ENCODE results near the gene BMP6. TPM values are rescaled to one million over a fixed set of nuclear protein-coding genes. Genes with fewer than 3 reads are reported as not detected.

Gene BMP6
- total and polyA plus RNA-seq, 2 of the 8 experiments (the other 6 are each of a cell fraction or from before 2014, with no cell fraction given), result 2.0 to 2.1 TPM

DNA sequence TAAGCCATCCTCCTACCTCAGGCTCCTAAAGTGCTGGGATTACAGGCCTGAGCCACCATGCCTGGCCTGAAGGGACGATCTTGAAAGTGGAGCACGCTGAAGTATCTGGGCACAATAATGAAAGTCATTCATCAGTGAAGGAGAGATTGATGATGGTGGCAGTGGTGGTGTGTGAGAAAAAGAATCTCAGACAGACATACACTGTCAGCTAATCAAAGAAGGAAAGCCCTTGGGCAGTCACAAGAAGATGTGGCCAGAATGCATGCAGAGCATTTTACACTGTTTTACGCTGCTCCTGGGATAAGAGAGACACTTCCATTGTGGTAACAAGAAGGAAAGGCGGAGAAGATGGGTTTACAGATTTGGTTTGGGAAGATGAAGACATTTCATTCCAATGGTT lies 20.4 kb upstream of the BMP6 start:
- Histone ChIP-seq H3K4ac (replicated peaks; ENCODE audit: insufficient read length, low read depth, low read length) (no peak overlapping the region), H3K4me1 (replicated peaks in 1 of 4; ENCODE audit: control insufficient read depth in 3 of 4, insufficient read depth in 4 of 4, low read length in 3 of 4) (no peaks in the 10 kb centered on the region), H3K56ac (replicated peaks; ENCODE audit: insufficient read length, low read depth, low read length) (no peak overlapping the region), H3K27me3 (replicated peaks in 1 of 4; ENCODE audit: control insufficient read depth in 3 of 4, extremely low read depth in 1 of 4, insufficient read depth in 3 of 4, low read length in 3 of 4) (no peaks in the 10 kb centered on the region), H4K8ac (ENCODE audit: extremely low read depth, insufficient read depth, low read length) (no peak overlapping the region), H3K79me1 (ENCODE audit: low read depth, low read length) (no peaks in the 10 kb centered on the region), H3K18ac (ENCODE audit: extremely low read depth, low read length) (no peak overlapping the region), H4K91ac (replicated peaks; ENCODE audit: insufficient read length, low read length) (no peak overlapping the region), H2BK12ac (ENCODE audit: low read depth, low read length) (no peak overlapping the region), H3K4me3 (ENCODE audit: extremely low read depth in 1 of 4, insufficient read depth in 2 of 4, low read depth in 3 of 4, low read length in 4 of 4) (no peak overlapping the region), H2BK20ac (ENCODE audit: low read length) (no peak overlapping the region), H3K4me2 (ENCODE audit: insufficient read depth in 1 of 2, low read depth in 2 of 2, low read length in 2 of 2) (no peak overlapping the region), H3K23me2 (ENCODE audit: low read depth, low read length) (no peaks in the 10 kb centered on the region), H2BK15ac (ENCODE audit: low read length) (no peak overlapping the region), H3K9me3 (ENCODE audit: insufficient read depth in 2 of 2, low read depth in 1 of 2, low read length in 1 of 2) (no peaks in the 10 kb centered on the region), H2BK120ac (replicated peaks; ENCODE audit: low read depth, low read length) (no peak overlapping the region), H3K23ac (ENCODE audit: insufficient read length) (no peak overlapping the region), H4K20me1 (replicated peaks in 1 of 2; ENCODE audit: control insufficient read depth in 1 of 2, insufficient read depth in 2 of 2, low read length in 2 of 2) (no peaks in the 10 kb centered on the region), H3K14ac (ENCODE audit: insufficient read length) (no peak overlapping the region), H2AFZ (ENCODE audit: low read length) (no peak overlapping the region), H3K79me2 (ENCODE audit: control insufficient read depth in 1 of 2, insufficient read depth in 2 of 2, low read length in 2 of 2) (no peaks in the 10 kb centered on the region), H2BK5ac (ENCODE audit: low read depth, low read length) (no peak overlapping the region), H3K27ac (ENCODE audit: low read depth, low read length) (no peak overlapping the region), H3K9ac (replicated peaks in 1 of 4; ENCODE audit: extremely low read depth in 1 of 4, low read depth in 3 of 4, low read length in 3 of 4) (no peak overlapping the region), H2AK5ac (ENCODE audit: low read depth, low read length) (no peak overlapping the region), H3K36me3 (ENCODE audit: control insufficient read depth in 2 of 4, insufficient read depth in 4 of 4, low read length in 3 of 4) (no peaks in the 10 kb centered on the region), H4K5ac (ENCODE audit: insufficient read length, low read depth, low read length) (no peak overlapping the region)
- FAIRE-seq (no peak), DNase-seq (ENCODE audit: low read depth in 1 of 2, low spot score in 2 of 2) (no peak)
- TF ChIP-seq TEAD4 (IDR thresholded peaks at IDR 0.05; ENCODE audit: low read depth, low read length), result no peak
- CTCF ChIA-PET (ENCODE audit: partially characterized antibody), result interaction anchor here (0.7 to 1.4 kb wide), 3 partner anchors 17 to 298 kb away, joined by 3 to 7 read pairs (median 3); no protein-coding TSS in a partner anchor
- POLR2A ChIA-PET (ENCODE audit: partially characterized antibody), result no interaction called here
- WGBS, 2 experiments (ENCODE audit: extremely low coverage in 1 of 2, insufficient coverage in 1 of 2, insufficient read length in 1 of 2, insufficient replicate concordance in 2 of 2, low coverage in 1 of 2, low lambda C conversion rate in 2 of 2, missing lambda C conversion rate in 1 of 2), result 67% methylated on average over 4 of the region's 4 CpGs; no CpG with 5 or more reads in 1 of the 2 experiments

Measured in H1 (cell line).